C4-2B (cell line): ENCODE results near the gene SHROOM3.

ENCODE experiments used
- H3K27ac ChIP-seq: fragments of 450-650 bp; 2 replicates; pipeline ENCODE4 v1.5.1; 2017
- CTCF ChIP-seq: fragments of 450-650 bp; conservative IDR thresholded peaks from 2 replicates; pipeline ENCODE4 v1.5.1; 2017; ENCODE audit warnings: mild to moderate bottlenecking
- ZFX ChIP-seq: fragments of 450-650 bp; IDR thresholded peaks from 2 replicates; pipeline ENCODE4 v1.6.1; 2017

Gene SHROOM3

GRCh38 chr4:76532805-76533204, 97.8 kb downstream of the SHROOM3 start:
- TF ChIP-seq ZFX (no peak), CTCF (no peak)
- H3K27ac ChIP-seq, result no peak overlapping the region

GRCh38 chr4:76533314-76533713, 98.3 kb downstream of the SHROOM3 start:
- H3K27ac ChIP-seq, result no peak overlapping the region
- TF ChIP-seq ZFX, result no peak
- TF ChIP-seq CTCF, result no peak

- no peak for TF ChIP-seq CTCF
- no peak for TF ChIP-seq ZFX
- no peak overlapping the region for H3K27ac ChIP-seq
Observed at GRCh38 chr4:76535603-76536372, 100.8 kb downstream of the SHROOM3 start.

GRCh38 chr4:76536373-76536689, 101.3 kb downstream of the SHROOM3 start:
- no peak overlapping the region for H3K27ac ChIP-seq
- no peak for TF ChIP-seq ZFX
- no peak for TF ChIP-seq CTCF

GRCh38 chr4:76538296-76538695, 103.3 kb downstream of the SHROOM3 start:
- TF ChIP-seq CTCF, result no peak
- TF ChIP-seq ZFX, result no peak

GRCh38 chr4:76539979-76540378, 105.0 kb downstream of the SHROOM3 start:
- no peak overlapping the region for H3K27ac ChIP-seq

More at GRCh38 chr4:76538296-76538695, 103.3 kb downstream of the SHROOM3 start:
- no peak overlapping the region for H3K27ac ChIP-seq

More at GRCh38 chr4:76539979-76540378, 105.0 kb downstream of the SHROOM3 start:
- TF ChIP-seq ZFX (no peak), CTCF (no peak)
